ENCODE data around the gene BRI3BP.
"Not testable (repeated sequence)": the region's sequence is repeated elsewhere in the genome, so short reads cannot be mapped to it uniquely, and the experiment has no call there.

The BRI3BP gene

DNA sequence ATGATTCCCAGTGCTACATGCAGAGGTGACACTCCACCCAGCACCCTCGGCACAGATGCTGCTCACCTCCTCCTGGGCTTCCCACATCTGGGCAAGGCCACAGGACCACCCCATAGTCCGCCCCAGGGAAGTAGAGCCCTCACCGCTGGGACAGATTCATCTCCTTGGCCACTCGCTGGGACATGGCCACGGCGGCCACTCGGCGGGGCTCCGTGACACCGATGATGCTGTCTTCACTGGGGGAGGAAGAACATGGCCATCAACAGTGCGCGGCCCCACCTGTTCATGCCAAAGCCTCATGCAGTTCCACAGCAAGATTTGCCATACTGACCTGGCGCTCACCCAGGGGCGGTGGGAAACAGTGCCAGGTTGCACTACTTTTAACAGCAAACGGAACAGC, 18.2 kb upstream of the BRI3BP start:
- no peak for DNase-seq

DNA sequence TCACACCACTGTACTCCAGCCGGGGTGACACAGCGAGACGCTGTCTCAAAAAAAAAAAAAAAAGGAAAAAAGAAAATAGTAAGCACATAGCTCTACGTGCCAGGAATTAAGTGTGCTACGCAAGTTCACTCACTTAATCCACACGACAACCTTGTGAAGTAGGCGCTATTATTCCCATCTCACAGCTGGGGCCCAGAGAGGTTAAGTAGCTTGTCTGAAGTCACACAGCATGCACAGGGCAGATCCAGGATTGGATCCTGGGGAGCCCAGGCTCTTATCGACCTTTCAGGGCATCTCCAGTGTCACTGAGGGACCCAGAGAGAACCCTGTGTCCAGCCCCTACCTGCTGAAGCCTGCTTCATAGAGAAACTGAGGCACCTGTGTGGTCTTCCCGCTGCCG, 16.4 kb upstream of the BRI3BP start:
- DNase-seq, result no peak

DNA sequence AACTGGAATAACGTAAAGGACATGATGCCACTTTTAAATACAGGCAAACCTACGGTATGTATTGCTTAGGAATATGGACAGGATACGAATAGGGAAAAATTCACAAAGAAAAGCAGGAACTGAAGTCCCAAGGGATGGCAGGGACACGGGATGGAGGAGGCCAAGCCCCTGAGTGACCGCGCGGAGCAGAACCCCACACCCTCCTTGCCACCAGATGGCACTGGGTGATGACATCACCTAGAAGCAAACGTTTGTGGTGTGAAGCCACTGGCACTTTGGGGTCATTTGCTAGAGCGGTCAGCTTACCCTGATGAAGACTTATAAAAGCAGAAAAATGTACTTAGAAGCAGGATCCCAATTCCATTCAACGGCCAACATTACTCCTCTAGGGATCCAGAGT, 13.9 kb upstream of the BRI3BP start:
- DNase-seq, result no peak

DNA sequence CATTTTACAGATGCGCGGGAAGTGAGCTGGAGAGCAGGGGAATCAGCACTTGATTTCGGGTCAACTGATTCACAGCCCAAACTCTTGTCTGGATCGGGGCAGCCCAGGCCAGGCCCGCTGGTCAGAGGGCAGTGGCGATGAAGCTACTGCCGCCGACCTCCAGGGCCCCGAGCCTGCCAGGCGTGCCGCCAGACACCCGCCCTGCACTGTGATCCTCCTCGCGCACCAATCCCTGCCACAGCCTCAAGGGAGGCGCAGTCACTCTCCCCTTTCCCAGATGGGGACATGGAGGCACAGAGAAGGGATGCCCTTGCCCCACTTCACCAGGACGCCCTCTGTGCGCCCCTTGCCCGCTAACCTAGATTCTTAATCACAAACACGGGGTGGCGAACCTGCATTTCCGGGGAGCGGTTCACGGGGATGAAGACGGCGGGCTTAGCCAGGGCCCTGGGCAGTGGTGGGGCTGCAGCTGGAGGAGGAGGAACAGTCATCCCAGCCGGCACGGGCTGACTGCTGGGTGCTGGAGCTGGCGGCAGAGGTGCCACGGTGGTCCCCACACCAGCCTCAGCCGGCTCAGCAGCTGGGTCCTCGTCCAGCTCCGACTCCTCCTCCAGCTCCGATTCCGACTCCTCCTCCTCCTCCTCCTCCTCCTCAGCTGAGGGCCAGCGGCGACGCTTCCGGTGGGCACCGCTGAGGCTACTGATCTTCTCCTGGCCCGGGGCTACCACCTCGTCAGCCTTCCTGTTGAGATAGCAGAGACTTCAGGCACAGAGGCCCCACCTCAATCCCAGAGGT, 13.2 kb upstream of the BRI3BP start:
- DNase-seq, result no peak

DNA sequence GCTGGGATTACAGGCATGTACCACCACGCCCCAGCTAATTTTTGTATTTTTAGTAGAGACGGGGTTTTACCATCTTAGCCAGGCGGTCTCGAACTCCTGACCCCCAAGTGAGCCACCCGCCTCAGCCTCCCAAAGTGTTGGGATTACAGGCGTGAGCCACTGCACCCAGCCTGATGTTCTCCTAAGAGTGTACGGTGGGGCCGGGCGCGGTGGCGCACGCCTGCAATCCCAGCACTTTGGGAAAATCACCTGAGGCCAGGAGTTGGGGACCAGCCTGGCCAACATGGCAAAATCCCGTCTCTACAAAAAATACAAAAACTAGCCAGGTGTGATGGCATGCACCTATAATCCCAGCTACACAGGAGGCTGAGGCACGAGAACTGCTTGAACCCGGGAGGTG, 6.6 kb upstream of the BRI3BP start:
- not testable (repeated sequence) for DNase-seq

DNA sequence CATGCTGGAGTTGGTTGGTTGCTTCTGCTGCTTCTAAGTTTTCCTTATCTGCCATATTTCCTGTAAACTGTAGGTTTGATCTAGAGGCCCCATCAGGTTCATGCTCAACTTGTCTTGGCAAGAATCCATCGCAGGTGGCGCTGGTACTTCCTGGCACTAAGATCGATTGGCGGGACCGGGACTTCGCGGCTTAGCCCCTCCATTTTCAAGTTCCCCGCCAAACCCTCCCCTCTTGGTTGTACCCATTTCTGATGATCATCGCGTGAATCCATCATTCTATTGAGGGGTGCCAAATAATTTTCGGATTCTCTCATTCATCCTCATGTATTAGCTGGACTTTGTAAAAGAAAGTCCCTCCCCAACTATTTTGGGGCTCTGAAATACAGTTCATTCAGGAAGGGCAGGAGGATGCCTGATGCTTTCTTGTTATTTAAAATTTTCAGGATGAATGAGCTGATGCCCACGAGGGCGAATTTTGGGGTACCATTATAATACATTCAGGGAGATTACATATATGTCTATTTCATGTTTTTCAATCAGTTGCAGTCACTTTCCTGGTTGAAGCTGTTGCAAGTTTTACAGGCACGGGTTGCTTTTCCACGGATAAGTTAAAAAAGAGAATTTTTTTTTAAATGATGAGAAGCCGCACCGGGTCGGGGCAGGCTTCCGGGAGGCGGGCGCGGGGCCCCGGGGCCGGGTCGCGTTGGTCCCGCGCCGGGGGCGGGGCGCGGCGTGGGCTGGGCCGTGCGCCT, 395 bp upstream of the BRI3BP start:
- DNase-seq, result peak; percentile 83 to 84

DNA sequence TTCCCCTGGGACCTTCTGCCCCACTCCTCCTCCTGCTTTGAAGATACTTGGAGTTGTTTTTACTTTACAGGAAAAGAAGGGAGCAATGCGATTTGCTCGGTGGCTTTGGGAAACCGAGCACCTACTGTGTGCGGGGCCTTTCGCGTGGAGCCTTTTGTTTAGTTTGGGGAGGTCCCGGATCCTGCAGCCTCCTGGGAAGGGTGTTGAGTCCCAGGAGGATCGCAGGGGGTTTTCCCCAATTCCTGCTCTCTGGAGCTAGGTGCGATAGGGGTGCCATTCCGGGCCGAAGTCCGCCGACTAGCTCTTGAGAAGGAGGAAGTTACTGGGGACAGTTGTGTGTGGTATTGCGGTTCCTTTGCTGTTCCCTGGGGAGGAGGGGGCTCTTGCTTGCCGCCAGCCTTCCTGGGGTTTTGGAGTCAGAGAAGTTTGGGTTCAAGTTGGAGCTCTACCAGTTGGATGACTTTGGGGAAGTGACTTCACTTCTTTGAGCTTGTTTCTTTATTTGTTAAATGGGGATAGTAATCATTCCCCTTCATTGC, 1.1 kb downstream of the BRI3BP start:
- no peak for DNase-seq

DNA sequence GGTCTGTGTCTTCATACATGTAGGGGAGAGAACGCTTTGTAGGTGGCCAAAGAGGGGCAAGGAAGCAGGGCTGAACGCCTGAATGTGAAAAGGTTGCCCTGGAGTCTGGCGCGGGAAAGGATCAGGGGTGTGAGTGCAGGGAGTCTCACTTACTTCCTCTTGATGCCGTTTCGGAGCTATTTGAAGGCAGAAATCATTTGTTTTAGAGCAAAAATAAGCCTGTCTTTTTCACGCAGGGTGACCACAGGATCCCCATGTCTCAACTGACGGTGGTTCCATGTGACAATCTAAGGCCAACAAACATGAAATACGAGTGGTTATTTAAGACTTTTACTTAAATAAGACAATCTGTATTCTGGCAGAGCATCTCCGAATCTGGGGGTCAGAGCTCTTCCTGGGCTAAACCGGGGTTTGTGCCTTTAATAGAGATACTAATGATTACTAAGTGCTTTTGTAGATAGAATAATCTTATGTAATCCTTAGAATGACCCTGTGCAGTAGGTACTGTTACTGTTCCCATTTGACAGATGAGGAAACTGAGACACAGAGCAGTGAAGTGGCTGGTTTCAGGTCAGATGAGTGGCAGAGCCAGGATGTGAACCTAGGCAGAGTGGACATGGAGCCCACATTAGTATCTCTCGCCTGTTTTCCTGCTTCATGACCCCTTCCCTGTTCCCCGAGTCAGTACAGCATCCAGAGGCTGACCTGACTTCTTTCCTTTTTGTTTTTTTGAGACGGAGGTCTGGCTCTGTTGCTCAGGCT, 1.9 kb downstream of the BRI3BP start:
- DNase-seq, result no peak

DNA sequence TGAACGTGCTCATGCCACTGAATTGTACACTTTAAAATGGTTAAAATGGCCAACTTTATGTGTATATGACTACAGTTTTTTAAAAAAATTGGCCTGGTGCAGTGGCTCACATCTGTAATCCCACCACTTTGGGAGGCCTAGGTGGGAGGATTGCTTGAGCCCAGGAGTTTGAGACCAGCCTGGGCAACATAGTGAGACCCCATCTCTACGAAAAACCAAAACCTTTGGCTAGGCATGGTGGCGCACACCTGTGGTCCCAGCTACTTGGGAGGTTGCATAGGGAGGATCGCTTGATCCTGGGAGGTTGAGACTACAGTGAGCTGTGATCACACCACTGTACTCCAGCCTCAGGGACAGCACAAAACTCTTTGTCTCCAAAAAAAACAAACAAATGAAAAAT, 5.3 kb downstream of the BRI3BP start:
- no peak for DNase-seq

DNA sequence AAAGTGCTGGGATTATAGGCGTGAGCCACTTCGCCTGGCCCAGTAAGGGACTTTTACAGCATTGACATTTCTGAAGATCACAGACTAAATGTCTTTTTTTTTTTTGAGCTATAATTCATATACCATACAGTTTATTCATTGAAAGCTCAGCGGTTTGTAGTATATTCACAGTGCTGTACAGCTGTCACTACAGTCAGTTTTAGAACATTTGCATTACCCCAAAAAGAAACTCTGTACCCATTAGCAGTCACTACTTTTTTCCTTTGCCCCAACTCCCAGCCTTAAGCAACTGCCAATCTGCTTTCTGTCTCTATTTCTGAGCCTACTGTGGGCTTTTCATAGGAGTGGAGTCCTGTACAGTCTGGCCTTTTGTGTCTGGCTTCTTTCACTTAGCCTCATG, 8.2 kb downstream of the BRI3BP start:
- no peak for DNase-seq

DNA sequence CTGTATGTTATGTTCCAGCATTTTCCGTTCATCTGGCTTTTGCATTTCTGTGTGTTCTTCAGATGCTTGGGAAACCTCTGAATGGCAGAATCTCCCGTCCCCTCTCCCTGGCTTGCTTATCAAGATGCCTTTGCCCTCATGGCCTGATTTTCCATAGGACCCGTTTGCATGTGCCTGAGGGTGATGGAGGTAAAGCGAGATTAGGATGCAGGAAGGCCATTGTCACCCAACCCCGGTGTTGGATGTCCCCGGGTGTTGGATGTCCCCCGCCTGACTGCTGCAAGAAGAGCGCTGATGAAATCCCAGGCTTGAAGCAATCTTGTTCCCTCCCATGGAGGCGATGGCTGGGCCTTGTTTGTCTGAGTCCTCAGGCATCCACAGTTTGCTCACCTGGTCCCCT, 9.6 kb downstream of the BRI3BP start:
- no peak for DNase-seq

DNA sequence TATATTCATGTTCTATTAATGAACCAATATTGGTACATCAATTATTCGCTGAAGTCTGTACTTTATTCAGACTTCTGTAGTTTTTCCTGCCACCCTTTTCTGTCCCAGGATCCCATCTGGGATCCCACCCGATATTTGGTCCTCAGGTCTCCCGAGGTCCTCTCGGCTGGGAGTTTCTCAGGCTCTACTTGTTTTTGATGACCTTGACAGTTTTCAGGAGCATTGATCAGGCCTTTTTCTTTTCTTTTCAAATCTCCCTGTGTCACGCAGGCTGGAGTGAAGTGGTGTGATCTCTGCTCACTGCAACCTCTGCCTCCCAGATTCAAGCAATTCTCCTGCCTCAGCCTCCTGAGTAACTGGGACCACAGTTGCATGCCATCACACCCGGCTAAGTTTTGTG, 11.2 kb downstream of the BRI3BP start:
- DNase-seq, result no peak

DNA sequence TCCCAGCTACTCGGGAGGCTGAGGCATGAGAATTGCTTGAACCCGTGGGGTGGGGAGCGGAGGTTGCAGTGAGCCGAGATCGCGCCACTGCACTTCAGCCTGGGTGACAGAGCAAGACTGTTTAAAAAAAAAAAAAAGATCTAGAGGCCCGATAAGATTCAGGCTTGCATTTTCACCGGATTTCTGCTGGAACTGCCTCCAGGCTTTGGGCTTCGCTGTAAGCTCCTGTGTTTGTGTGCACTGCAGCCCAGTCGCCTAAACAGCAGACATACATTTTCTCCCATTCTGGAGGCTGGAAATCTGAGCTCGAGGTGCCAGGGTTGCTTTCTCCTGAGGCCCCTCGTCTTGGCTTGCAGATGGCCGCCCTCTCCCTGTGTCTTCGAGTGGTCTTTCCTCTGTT, 12.2 kb downstream of the BRI3BP start:
- no peak for DNase-seq

DNA sequence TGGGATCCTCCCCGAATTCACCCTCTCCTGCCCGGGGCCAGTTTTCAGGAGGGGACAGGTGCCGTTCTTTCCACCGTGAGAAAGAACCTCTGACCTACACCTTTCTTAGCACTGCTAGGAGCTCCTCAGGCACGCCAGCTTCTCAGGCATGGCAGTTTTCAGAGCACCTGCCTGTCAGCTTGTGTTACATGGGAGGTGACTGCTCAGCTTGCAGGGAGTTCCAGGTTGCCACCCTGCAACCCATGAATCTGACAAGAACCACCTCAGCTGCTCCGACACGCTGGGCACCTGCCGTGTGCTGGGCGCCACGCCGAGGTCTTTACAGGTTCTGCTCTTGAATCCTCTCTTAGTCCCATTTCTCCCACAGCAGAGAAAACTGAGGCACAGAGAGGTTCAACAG, 12.9 kb downstream of the BRI3BP start:
- no peak for DNase-seq

DNA sequence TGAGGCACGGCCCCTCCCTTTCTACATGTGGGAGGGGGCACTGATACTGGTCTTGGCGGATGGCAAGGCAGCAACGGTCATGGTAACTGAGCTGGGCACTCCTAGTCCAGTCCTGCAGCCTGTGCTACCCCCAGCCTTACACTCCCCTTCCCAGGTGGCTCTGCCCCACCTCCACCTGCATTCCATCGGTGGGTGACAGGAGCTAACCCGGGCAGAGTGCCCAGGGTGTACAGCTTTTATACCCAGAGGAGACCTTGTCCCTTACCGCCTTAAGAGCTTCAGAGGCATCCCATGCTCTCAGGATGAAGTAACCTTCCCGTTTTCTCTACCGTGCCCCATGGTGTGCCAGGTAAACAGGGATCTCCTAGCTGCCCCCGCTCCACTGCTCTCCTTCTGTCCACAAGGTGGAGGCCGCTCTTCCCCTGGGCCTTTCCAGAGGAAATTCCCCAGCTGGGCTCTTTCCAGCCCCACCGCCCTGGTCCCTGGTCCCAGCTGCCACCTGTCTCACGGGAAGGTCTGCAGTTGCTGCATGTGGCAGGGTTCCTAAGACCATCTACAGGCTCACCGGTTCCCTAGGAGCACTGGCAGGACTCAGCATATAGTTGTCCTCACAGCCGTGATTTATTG, 20.5 kb downstream of the BRI3BP start:
- no peak for DNase-seq

DNA sequence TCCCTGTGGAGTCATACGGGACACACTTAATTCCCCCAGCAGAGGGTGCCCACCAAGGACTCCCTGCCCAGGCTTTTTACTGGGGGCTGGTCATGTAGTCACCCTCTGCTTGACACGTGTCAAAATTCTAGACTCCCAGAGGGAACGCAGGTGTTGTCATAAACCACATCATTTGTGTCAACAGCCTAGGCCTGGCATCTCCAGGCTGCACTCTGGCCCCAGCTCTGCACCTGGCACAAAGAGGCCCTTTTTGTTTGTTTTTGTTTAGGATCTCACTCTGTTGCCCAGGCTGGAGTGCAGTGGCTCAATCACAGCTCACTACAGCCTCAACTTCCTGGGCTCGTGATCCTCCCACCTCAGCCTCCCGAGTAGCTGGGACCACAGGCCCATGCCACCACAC, 21.1 kb downstream of the BRI3BP start:
- no peak for DNase-seq

DNA sequence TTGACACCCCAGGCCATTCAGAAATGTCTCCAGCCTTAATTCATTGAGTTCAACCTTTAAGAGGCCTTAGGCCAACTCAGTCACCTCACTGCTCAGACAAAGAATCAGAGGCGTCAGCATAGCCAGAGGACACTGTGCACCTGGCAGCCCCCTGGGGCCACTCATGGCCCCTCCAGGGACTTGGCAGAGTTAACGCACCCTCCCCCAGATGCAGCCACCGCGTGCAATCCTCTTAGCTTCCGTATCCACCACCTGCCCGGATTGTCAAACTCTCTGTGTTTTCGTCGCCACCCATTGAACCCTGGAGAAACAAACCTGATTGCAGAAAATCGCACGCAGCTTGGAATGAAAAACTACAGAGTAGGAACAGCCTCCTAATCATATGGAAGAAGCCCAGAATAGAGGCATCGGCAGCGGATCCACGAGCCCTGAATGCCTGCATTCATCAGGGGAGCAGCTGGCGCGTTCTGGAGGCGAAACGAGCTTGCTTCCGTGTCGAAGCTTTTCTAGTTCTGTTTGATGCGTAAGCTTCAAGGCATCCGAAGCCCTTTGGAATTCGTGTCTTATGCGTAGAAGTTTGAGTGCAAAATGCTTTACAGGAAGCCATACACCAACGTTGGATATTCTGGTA, 22.4 kb downstream of the BRI3BP start:
- DNase-seq, result no peak

DNA sequence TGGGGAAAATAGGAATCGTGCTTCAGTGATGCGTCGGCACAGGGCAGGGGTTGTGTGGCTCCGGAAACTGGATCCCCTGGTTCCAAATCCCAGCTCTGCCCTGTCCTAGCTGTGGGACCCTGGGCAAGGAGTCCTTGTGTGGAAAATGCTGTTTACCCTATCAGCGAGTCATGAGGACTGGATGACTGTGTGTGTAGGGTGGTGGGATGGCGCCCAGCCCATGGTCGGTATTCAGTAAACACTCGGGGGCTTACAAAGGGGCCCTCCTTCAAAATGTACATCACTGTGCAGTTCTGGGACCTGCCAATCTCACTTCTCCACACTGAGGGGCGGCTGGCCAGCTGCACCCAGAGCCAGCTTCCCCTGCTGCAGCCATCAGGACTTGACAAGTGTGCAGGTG, 24.4 kb downstream of the BRI3BP start:
- DNase-seq, result no peak

DNA sequence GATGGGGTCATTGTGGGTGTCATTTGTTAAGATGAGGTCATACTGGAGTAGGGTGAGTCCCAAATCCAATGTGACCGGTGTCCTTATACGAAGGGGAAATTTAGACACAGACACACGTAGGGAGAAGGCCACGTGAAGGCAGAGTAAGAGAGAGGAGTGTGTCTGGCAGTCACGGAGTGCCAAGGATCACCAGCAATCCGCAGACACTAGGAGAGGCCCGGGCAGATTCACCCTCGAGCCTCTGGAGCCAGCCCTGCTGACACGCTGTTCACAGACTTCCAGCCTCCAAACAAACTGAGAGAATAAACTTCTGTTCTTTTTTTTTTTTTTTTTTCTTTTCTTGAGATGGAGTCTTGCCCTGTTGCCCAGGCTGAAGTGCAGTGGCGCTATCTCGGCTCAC, 24.9 kb downstream of the BRI3BP start:
- DNase-seq, result no peak

DNA sequence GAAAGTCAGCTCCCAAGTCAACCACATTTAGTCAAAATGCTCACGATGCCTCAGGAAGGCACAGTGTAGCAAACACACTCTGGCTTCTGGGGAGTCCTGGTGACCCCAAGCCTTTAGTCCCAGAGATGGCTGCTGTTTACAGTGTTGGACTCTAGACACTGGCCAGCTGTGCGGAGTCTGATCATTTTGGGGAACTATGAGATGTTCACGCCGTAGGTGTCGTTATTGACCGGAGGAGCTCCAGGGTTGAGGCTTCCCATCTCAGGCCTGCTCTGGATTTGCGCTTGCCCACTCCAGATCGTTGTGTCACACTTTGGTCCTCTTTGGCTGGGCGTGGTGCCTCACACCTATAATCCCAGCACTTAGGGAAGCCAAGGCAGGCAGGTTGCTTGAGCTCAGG, 27.7 kb downstream of the BRI3BP start:
- no peak for DNase-seq

DNA sequence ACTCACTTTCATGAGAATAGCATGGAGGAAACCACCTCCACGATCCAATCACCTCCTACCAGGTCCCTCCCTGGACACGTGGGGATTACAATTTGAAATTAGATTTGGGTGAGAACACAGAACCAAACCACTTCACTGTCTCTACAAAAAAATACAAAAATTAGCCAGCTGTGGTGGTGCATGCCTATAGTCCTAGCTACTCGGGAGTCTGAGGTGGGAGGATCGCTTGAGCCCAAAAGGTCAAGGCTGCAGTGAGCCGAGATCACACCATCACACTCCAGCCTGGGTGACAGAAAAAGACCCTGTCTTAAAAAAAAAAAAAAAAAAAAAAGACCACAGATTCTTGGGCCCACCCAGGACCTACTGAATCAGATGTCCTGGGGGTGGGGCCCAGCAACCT, 28.3 kb downstream of the BRI3BP start:
- DNase-seq, result no peak

DNA sequence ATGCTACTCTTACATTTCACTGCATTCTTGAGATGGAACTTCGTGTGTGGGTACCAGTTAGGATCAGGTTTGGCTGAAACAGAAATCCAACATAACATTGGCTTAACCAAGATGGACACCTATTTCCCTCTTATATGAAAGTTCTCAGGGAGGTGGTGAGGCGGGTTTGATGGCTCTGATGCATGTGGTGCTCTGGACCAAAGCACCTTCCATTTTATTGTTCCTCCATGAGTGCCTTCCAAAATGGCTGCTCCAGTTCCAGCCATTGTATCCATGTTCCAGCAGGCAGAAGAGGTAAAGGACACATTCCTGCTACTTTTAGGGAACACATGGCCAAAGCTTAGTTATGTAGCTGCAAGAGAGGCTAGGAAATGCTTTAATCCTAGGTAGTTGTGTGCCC, 29.6 kb downstream of the BRI3BP start:
- DNase-seq, result no peak
